ENCODE measurements around the gene LINGO3.

- TF ChIP-seq CTCF (conservative IDR thresholded peaks at IDR 0.05; ENCODE audit: low read depth, low read length) (no peak), RAD21 (IDR thresholded peaks at IDR 0.05; ENCODE audit: low read length) (no peak), CEBPB (IDR thresholded peaks at IDR 0.05; ENCODE audit: low read depth, low read length) (no peak), POLR2A (IDR thresholded peaks at IDR 0.05; ENCODE audit: low read depth, low read length) (no peak), CHD1 (IDR thresholded peaks at IDR 0.05; ENCODE audit: low read depth, low read length) (no peak), RCOR1 (IDR thresholded peaks at IDR 0.05; ENCODE audit: insufficient replicate concordance, low read length) (no peak), SMC3 (IDR thresholded peaks at IDR 0.05; ENCODE audit: low read depth, low read length) (no peak), MAFK (IDR thresholded peaks at IDR 0.05; ENCODE audit: low read depth, low read length) (no peak)
Observed at GRCh38 chr19:2290441-2291184, 17.3 kb downstream of the LINGO3 start.
